HEK293 (cell line): ENCODE results near the gene TMEM150C.

ENCODE experiments used
- CTCF ChIA-PET: fragments of 350-600 bp; formaldehyde crosslinking; extraction: SDS; loops from one replicate; lab custom pipeline; 2021; ENCODE audit warnings: antibody characterized with exemption; lab: Yijun Ruan, JAX
- POLR2A ChIA-PET: fragments of 300-600 bp; formaldehyde crosslinking; extraction: SDS; loops from one replicate; lab custom pipeline; 2020; ENCODE audit warnings: antibody characterized with exemption, inconsistent platforms; lab: Yijun Ruan, JAX
- H3K27ac ChIP-seq: fragments of 200-500 bp; sonication (Bioruptor generic); 2 replicates; pipeline ENCODE4 v1.5.1; 2014; ENCODE audit warnings: low read depth, low read length, control low read depth, inconsistent platforms; ENCODE audit errors: extremely low read depth
- H3K36me3 ChIP-seq, 2 experiments: fragments of 200-500 bp in 1 of 2; sonication (Bioruptor generic) in 1 of 2; 1 replicate in 1 of 2; 2 replicates in 1 of 2; pipeline ENCODE4 v1.5.1; 2014 to 2017; ENCODE audit warnings: inconsistent platforms in 2 of 2, low read length in 2 of 2; ENCODE audit not compliant: control insufficient read depth in 2 of 2, insufficient read depth in 1 of 2
- H3K4me1 ChIP-seq: fragments of 200-500 bp; sonication (Bioruptor generic); 2 replicates; pipeline ENCODE4 v1.5.1; 2014; ENCODE audit warnings: mild to moderate bottlenecking, low read length, inconsistent platforms; ENCODE audit not compliant: control insufficient read depth, insufficient read depth
- H3K4me3 ChIP-seq: 2 replicates; pipeline ENCODE4 v1.5.1; 2011; ENCODE audit warnings: low read depth, mild to moderate bottlenecking, control low read depth, low read length, moderate library complexity
- H3K9me3 ChIP-seq: fragments of 200-500 bp; sonication (Bioruptor generic); 2 replicates; pipeline ENCODE4 v1.5.1; 2014; ENCODE audit warnings: low read depth, low read length, inconsistent platforms; ENCODE audit not compliant: control insufficient read depth, insufficient read depth
- MEIS1 ChIP-seq: sonication (generic); formaldehyde crosslinking; IDR thresholded peaks from 2 replicates; pipeline ENCODE4 v1.8.1; 2022; ENCODE audit warnings: missing genetic modification reagents, mild to moderate bottlenecking, borderline replicate concordance
- SALL2 ChIP-seq: fragments of 450-650 bp; formaldehyde crosslinking; IDR thresholded peaks from 2 replicates; pipeline ENCODE4 v1.5.0; 2017; ENCODE audit warnings: missing biosample characterization, mild to moderate bottlenecking, missing genetic modification characterization, borderline replicate concordance
- ZBTB21 ChIP-seq: fragments of 450-650 bp; formaldehyde crosslinking; IDR thresholded peaks from 2 replicates; pipeline ENCODE4 v1.5.1; 2017; ENCODE audit warnings: missing biosample characterization, missing genetic modification characterization
- ZEB2 ChIP-seq: fragments of 450-650 bp; formaldehyde crosslinking; IDR thresholded peaks from 2 replicates; pipeline ENCODE4 v1.5.1; 2016; ENCODE audit warnings: missing biosample characterization, missing genetic modification characterization
- ZFHX2 ChIP-seq: fragments of 450-650 bp; formaldehyde crosslinking; conservative IDR thresholded peaks from 2 replicates; pipeline ENCODE4 v1.5.1; 2016; ENCODE audit warnings: missing biosample characterization, missing genetic modification characterization
- ZFP41 ChIP-seq: fragments of 450-650 bp; formaldehyde crosslinking; IDR thresholded peaks from 2 replicates; pipeline ENCODE4 v1.5.1; 2016; ENCODE audit warnings: missing biosample characterization, missing genetic modification characterization, borderline replicate concordance
- ZFP69B ChIP-seq: fragments of 450-650 bp; formaldehyde crosslinking; IDR thresholded peaks from 2 replicates; pipeline ENCODE4 v1.5.1; 2016; ENCODE audit warnings: missing biosample characterization, missing genetic modification characterization
- ZIC2 ChIP-seq: fragments of 450-650 bp; formaldehyde crosslinking; IDR thresholded peaks from 2 replicates; pipeline ENCODE4 v1.5.1; 2016; ENCODE audit warnings: missing biosample characterization, missing genetic modification characterization
- ZNF174 ChIP-seq: fragments of 450-650 bp; formaldehyde crosslinking; IDR thresholded peaks from 2 replicates; pipeline ENCODE4 v1.5.0; 2017; ENCODE audit warnings: missing biosample characterization, mild to moderate bottlenecking, missing genetic modification characterization
- ZNF214 ChIP-seq: fragments of 450-650 bp; formaldehyde crosslinking; IDR thresholded peaks from 2 replicates; pipeline ENCODE4 v1.5.1; 2017; ENCODE audit warnings: missing biosample characterization, mild to moderate bottlenecking, missing genetic modification characterization, borderline replicate concordance
- ZNF23 ChIP-seq: fragments of 450-650 bp; formaldehyde crosslinking; IDR thresholded peaks from 2 replicates; pipeline ENCODE4 v1.5.1; 2016; ENCODE audit warnings: missing biosample characterization, missing genetic modification characterization, borderline replicate concordance
- ZNF24 ChIP-seq: fragments of 450-650 bp; formaldehyde crosslinking; IDR thresholded peaks from 2 replicates; pipeline ENCODE4 v1.5.1; 2016; ENCODE audit warnings: missing biosample characterization, missing genetic modification characterization
- ZNF324 ChIP-seq: fragments of 450-650 bp; formaldehyde crosslinking; IDR thresholded peaks from 2 replicates; pipeline ENCODE4 v1.5.1; 2016; ENCODE audit warnings: missing biosample characterization, missing genetic modification characterization
- ZNF341 ChIP-seq: fragments of 450-650 bp; formaldehyde crosslinking; IDR thresholded peaks from 2 replicates; pipeline ENCODE4; 2016; ENCODE audit warnings: low read depth, missing biosample characterization, missing genetic modification characterization
- ZNF600 ChIP-seq: fragments of 450-650 bp; formaldehyde crosslinking; IDR thresholded peaks from 2 replicates; pipeline ENCODE4 v1.5.1; 2016; ENCODE audit warnings: missing biosample characterization, missing genetic modification characterization
- ZNF677 ChIP-seq: fragments of 450-650 bp; IDR thresholded peaks from 2 replicates; pipeline ENCODE4 v1.5.0; 2018; ENCODE audit warnings: missing biosample characterization, mild to moderate bottlenecking, missing genetic modification characterization, moderate library complexity
- ZNF701 ChIP-seq: fragments of 450-650 bp; formaldehyde crosslinking; IDR thresholded peaks from 2 replicates; pipeline ENCODE4 v1.5.1; 2016; ENCODE audit warnings: missing biosample characterization, missing genetic modification characterization
- ZNF792 ChIP-seq: fragments of 450-650 bp; formaldehyde crosslinking; IDR thresholded peaks from 2 replicates; pipeline ENCODE4 v1.5.1; 2016; ENCODE audit warnings: missing biosample characterization, missing genetic modification characterization
- ZSCAN23 ChIP-seq: fragments of 450-650 bp; formaldehyde crosslinking; IDR thresholded peaks from 2 replicates; pipeline ENCODE4 v1.5.1; 2016; ENCODE audit warnings: missing biosample characterization, missing genetic modification characterization
- ZXDB ChIP-seq: fragments of 450-650 bp; formaldehyde crosslinking; IDR thresholded peaks from 2 replicates; pipeline ENCODE4 v1.5.1; 2016; ENCODE audit warnings: missing biosample characterization, missing genetic modification characterization
- TF ChIP-seq, protein P1 (sequence below): fragments of 450-650 bp; formaldehyde crosslinking; IDR thresholded peaks from 2 replicates; pipeline ENCODE4 v1.5.1; 2016; ENCODE audit warnings: missing biosample characterization, missing genetic modification characterization, borderline replicate concordance
- TF ChIP-seq, protein P2 (sequence below): fragments of 450-650 bp; IDR thresholded peaks from 2 replicates; pipeline ENCODE4 v1.5.1; 2018; ENCODE audit warnings: missing biosample characterization, mild to moderate bottlenecking, missing genetic modification characterization
- TF ChIP-seq, protein P3 (sequence below): fragments of 450-650 bp; formaldehyde crosslinking; IDR thresholded peaks from 2 replicates; pipeline ENCODE4 v1.5.1; 2016; ENCODE audit warnings: missing biosample characterization, missing genetic modification characterization, low read depth

The TMEM150C gene

DNA sequence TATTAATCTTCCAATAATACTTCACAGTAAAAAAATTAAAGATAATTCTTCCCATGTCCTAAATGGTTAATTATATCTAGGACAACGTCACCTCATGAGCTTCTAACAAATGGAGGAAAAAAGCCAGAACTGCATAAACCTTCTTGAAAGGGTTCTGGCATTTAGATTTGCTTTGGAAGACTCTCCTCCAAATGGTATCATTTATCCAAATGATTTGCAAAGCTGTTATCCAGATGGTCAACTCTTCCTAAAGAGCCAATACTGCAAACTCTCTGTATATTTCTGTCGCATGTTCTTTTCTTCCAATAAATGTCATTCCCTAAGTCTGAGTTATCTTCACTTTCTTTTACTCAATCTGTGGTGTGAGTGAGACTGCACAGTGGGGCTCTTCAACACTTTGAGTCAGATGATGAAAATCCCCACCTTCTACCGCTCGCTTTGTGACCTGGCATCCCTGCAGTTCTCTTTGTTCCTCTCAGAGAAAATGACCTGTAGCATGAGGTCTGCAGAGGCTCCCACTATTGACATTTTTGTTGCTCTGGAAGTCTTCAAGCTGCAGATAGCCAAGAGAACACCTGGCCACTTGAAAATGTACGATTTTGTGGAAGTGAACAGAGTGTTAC is 52.9 kb downstream of the TMEM150C start (continued):
- TF ChIP-seq ZNF341 (tag by site-specific recombination) = no peak

DNA sequence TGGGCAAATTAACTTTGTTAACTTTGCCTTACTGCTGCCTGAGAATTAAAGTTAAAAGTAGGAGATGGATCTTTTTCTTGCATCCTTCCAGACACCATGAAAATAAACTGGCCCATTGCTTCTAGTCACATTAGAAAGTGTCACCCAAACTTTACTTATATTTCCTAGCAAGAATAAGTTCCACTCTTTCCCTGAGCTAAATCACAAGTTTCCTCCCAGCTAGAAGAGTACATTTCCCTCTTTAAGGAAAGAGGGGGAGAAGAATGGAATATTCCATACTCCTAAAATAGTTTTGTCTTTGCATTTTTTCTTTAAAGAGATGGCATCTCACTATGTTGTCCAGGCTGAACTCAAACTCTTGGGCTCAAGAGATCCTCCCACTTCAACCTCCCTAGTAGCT is 53.8 kb downstream of the TMEM150C start:
- TF ChIP-seq ZXDB (tag by site-specific recombination) (no peak), ZNF324 (no peak), ZFP41 (tag by site-specific recombination) (no peak), ZEB2 (tag by site-specific recombination) (no peak), ZNF677 (tag by site-specific recombination) (no peak)
- TF ChIP-seq, all 188 proteins: peak for 0
- H3K4me1 ChIP-seq = no peaks in the 10 kb centered on the region
- H3K36me3 ChIP-seq = no peaks in the 10 kb centered on the region
- no peak overlapping the region for H3K4me3 ChIP-seq
- H3K27ac ChIP-seq = no peak overlapping the region
- ChIA-PET CTCF (interaction anchor here (1.0 kb wide), 1 partner anchor 46 kb away, joined by 4 read pairs; no protein-coding TSS in a partner anchor), POLR2A (no interaction called here)
- H3K9me3 ChIP-seq = no peaks in the 10 kb centered on the region

DNA sequence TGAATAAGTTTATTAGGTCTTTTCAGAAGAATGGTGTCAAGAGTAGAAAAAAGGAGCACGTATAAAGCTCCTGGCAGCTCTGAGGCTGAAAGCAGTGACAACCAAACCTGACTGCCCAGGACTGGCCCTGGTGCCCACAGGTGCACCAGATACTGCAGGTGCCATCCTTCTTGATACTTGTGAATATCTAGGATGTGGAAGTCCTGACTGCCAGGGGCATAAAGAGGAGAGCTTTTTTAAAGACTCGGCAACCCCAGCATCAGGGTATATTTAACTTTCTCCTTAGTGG is 60.7 kb downstream of the TMEM150C start:
- CTCF ChIA-PET = interaction anchor here (0.9 kb wide), 1 partner anchor 219 kb away, joined by 3 read pairs; no protein-coding TSS in a partner anchor

DNA sequence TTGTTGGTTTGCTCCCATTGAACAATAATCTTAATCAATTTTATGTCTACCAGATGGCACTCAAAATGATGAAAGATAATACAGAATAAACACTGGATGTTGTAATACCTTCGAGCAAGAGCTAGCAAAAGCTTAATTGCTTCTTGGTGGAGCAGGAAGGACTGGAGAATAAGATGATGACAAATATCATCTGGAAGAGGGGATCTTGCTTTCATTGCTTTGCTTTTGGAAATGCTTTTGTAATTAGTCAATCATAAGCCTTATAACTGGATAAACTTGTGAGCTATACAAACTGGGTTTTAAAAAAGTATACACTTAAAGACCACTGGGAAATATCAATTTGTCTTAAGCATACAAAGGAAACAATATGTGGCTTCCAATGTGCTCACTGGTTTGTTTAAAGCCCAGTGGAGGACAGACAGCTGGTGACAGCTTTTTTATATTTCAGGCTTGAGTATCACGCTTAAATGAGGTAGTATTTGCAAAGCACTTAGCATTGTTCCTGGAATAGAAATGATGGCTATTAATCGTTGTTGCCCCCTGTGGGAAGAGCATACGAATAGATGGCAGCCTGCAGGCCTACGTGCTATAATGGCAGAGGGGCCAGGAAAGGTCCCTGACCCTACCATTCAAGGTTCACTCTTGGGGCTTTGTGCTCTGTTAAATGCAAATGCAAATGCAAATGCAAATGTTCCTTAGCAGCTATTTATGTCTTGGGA is 61.2 kb downstream of the TMEM150C start:
- Histone ChIP-seq H3K4me1 (0 out of 2 replicates have a peak, but pooled peaks cover 2% of the 10 kb centered on the region), H3K4me3 (no peak overlapping the region), H3K27ac (no peak overlapping the region), H3K9me3 (no peaks in the 10 kb centered on the region), H3K36me3 (no peaks in the 10 kb centered on the region)
- ChIA-PET CTCF (interaction anchor here (0.6 kb wide), 1 partner anchor 794 kb away, joined by 3 read pairs; no protein-coding TSS in a partner anchor), POLR2A (no interaction called here)
- TF ChIP-seq ZNF792 (tag by site-specific recombination) (no peak), ZIC2 (no peak), ZNF23 (tag by site-specific recombination) (no peak), ZNF24 (tag by site-specific recombination) (peak; percentile 57; the same call in 1 of the 2 replicates), ZNF174 (tag by site-specific recombination) (no peak), ZBTB21 (tag by site-specific recombination) (0 out of 2 replicates have a peak, but pooled peaks have one; percentile 27), ZFP69B (tag by site-specific recombination) (no peak), ZNF600 (tag by site-specific recombination) (no peak), ZNF701 (tag by site-specific recombination) (no peak), SALL2 (tag by site-specific recombination) (no peak)
- TF ChIP-seq, protein P1, sequence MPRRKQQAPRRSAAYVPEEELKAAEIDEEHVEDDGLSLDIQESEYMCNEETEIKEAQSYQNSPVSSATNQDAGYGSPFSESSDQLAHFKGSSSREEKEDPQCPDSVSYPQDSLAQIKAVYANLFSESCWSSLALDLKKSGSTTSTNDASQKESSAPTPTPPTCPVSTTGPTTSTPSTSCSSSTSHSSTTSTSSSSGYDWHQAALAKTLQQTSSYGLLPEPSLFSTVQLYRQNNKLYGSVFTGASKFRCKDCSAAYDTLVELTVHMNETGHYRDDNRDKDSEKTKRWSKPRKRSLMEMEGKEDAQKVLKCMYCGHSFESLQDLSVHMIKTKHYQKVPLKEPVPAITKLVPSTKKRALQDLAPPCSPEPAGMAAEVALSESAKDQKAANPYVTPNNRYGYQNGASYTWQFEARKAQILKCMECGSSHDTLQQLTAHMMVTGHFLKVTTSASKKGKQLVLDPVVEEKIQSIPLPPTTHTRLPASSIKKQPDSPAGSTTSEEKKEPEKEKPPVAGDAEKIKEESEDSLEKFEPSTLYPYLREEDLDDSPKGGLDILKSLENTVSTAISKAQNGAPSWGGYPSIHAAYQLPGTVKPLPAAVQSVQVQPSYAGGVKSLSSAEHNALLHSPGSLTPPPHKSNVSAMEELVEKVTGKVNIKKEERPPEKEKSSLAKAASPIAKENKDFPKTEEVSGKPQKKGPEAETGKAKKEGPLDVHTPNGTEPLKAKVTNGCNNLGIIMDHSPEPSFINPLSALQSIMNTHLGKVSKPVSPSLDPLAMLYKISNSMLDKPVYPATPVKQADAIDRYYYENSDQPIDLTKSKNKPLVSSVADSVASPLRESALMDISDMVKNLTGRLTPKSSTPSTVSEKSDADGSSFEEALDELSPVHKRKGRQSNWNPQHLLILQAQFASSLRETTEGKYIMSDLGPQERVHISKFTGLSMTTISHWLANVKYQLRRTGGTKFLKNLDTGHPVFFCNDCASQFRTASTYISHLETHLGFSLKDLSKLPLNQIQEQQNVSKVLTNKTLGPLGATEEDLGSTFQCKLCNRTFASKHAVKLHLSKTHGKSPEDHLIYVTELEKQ = 0 out of 2 replicates have a peak, but pooled peaks have one; percentile 36

More for the DNA sequence above, 60.7 kb downstream of the TMEM150C start:
- no peak overlapping the region for H3K4me3 ChIP-seq
- TF ChIP-seq MEIS1 (CRISPR knock-in tag) (no peak), ZSCAN23 (tag by site-specific recombination) (no peak), ZFHX2 (tag by site-specific recombination) (no peak), ZNF214 (no peak)
- TF ChIP-seq, protein P2, sequence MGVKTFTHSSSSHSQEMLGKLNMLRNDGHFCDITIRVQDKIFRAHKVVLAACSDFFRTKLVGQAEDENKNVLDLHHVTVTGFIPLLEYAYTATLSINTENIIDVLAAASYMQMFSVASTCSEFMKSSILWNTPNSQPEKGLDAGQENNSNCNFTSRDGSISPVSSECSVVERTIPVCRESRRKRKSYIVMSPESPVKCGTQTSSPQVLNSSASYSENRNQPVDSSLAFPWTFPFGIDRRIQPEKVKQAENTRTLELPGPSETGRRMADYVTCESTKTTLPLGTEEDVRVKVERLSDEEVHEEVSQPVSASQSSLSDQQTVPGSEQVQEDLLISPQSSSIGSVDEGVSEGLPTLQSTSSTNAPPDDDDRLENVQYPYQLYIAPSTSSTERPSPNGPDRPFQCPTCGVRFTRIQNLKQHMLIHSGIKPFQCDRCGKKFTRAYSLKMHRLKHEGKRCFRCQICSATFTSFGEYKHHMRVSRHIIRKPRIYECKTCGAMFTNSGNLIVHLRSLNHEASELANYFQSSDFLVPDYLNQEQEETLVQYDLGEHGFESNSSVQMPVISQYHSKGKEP (tag by site-specific recombination) = no peak
- TF ChIP-seq, protein P3, sequence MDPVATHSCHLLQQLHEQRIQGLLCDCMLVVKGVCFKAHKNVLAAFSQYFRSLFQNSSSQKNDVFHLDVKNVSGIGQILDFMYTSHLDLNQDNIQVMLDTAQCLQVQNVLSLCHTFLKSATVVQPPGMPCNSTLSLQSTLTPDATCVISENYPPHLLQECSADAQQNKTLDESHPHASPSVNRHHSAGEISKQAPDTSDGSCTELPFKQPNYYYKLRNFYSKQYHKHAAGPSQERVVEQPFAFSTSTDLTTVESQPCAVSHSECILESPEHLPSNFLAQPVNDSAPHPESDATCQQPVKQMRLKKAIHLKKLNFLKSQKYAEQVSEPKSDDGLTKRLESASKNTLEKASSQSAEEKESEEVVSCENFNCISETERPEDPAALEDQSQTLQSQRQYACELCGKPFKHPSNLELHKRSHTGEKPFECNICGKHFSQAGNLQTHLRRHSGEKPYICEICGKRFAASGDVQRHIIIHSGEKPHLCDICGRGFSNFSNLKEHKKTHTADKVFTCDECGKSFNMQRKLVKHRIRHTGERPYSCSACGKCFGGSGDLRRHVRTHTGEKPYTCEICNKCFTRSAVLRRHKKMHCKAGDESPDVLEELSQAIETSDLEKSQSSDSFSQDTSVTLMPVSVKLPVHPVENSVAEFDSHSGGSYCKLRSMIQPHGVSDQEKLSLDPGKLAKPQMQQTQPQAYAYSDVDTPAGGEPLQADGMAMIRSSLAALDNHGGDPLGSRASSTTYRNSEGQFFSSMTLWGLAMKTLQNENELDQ (tag by site-specific recombination) = no peak
- no peaks in the 10 kb centered on the region for H3K9me3 ChIP-seq
- POLR2A ChIA-PET = no interaction called here
- no peaks in the 10 kb centered on the region for H3K36me3 ChIP-seq
- no peak overlapping the region for H3K27ac ChIP-seq
- 0 out of 2 replicates have a peak, but pooled peaks cover 2% of the 10 kb centered on the region for H3K4me1 ChIP-seq
